Measurements from ENCODE around the gene SLC35F1.
"Not testable (repeated sequence)": the region's sequence is repeated elsewhere in the genome, so short reads cannot be mapped to it uniquely, and the experiment has no call there.

Gene SLC35F1

GRCh38 chr6:117958536-117958935, 51.5 kb downstream of the SLC35F1 start:
- Histone ChIP-seq H3K79me2 (no peaks in the 10 kb centered on the region), H3K9ac (no peak overlapping the region), H2AFZ (no peak overlapping the region), H3K27ac (no peak overlapping the region), H3K27me3 (ENCODE audit: control insufficient read depth, insufficient read depth, low read length) (no peaks in the 10 kb centered on the region), H3K4me3 (ENCODE audit: low read depth, low read length) (no peak overlapping the region), H3K4me1 (no peaks in the 10 kb centered on the region), H3K36me3 (ENCODE audit: control insufficient read depth, insufficient read depth, low read length) (no peaks in the 10 kb centered on the region), H3K9me3 (ENCODE audit: control insufficient read depth, low read length) (no peaks in the 10 kb centered on the region), H3K4me2 (ENCODE audit: low read length) (no peak overlapping the region)
- no peak for TF ChIP-seq CTCF (IDR thresholded peaks at IDR 0.05)

DNA sequence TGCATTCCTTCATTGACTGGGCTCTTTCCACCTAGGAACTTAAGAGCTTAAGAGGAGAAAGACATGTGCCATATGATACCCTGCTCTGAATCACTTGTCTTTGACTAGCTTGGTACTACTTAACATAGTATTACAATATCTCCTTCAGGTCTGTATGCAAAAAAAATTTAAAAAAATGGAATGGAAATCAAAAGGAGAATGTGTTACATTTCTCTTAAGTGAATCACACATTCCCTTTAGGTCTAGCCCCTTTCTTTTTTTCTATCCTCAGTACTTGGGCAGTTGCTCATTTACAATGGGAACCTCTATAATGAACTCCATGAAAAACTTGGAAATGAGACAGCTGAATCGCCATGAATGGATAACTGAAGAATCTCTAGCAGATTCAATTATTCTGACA, 53.8 kb downstream of the SLC35F1 start:
- Histone ChIP-seq H3K27ac (no peak overlapping the region), H3K79me2 (no peaks in the 10 kb centered on the region), H3K27me3 (ENCODE audit: control insufficient read depth, insufficient read depth, low read length) (no peaks in the 10 kb centered on the region), H3K36me3 (ENCODE audit: control insufficient read depth, insufficient read depth, low read length) (no peaks in the 10 kb centered on the region), H3K9ac (no peak overlapping the region), H3K9me3 (ENCODE audit: control insufficient read depth, low read length) (no peaks in the 10 kb centered on the region), H2AFZ (no peak overlapping the region), H3K4me2 (ENCODE audit: low read length) (no peak overlapping the region), H3K4me1 (no peaks in the 10 kb centered on the region), H3K4me3 (ENCODE audit: low read depth, low read length) (no peak overlapping the region)
- no peak for TF ChIP-seq CTCF (IDR thresholded peaks at IDR 0.05)

DNA sequence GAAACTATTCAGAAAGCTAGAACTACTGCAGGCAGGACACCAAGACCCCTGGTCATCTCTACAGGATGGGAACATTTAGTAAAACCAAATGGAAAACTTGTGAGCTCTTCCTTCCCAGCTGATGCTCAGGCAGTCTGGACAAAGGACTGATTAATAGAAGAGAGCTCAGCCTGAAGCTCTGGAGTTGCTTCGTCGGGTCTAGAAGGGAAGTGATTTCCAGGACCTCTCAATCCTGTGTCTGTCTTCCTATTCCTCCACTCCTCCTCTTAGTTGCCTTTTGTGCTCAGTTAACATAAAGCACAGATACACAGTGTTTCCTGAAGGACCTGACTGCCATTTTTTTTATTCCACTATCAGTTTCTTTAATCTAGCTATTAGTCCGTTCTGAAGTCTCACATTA, 54.2 kb downstream of the SLC35F1 start:
- no peaks in the 10 kb centered on the region for H3K36me3 ChIP-seq (ENCODE audit: control insufficient read depth, insufficient read depth, low read length)
- no peaks in the 10 kb centered on the region for H3K4me1 ChIP-seq
- no peak overlapping the region for H3K4me2 ChIP-seq (ENCODE audit: low read length)
- no peak overlapping the region for H3K9ac ChIP-seq
- H2AFZ ChIP-seq: no peak overlapping the region
- no peaks in the 10 kb centered on the region for H3K27me3 ChIP-seq (ENCODE audit: control insufficient read depth, insufficient read depth, low read length)
- no peak for TF ChIP-seq CTCF (IDR thresholded peaks at IDR 0.05)
- no peaks in the 10 kb centered on the region for H3K79me2 ChIP-seq
- no peak overlapping the region for H3K4me3 ChIP-seq (ENCODE audit: low read depth, low read length)
- H3K27ac ChIP-seq: no peak overlapping the region
- no peaks in the 10 kb centered on the region for H3K9me3 ChIP-seq (ENCODE audit: control insufficient read depth, low read length)

DNA sequence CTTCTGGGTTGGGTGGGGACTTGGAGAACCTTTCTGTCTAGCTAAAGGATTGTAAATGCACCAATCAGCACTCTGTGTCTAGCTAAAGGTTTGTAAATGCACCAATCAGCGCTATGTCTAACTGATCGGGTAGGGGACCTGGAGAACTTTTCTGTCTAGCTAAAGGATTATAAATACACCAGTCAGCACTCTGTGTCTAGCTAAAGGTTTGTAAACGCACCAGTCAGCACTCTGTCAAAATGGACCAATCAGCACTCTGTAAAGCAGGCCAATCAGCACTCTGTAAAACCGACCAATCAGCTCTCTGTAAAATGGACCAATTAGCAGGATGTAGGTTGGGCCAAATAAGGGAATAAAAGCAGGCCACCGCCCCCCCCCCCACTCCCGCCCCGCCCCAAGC, 58.7 kb downstream of the SLC35F1 start:
- H3K9ac ChIP-seq; H3K4me3 ChIP-seq (ENCODE audit: low read depth, low read length); H3K79me2 ChIP-seq; H3K9me3 ChIP-seq (ENCODE audit: control insufficient read depth, low read length); H3K36me3 ChIP-seq (ENCODE audit: control insufficient read depth, insufficient read depth, low read length); H3K27ac ChIP-seq; H2AFZ ChIP-seq; H3K27me3 ChIP-seq (ENCODE audit: control insufficient read depth, insufficient read depth, low read length); H3K4me2 ChIP-seq (ENCODE audit: low read length); H3K4me1 ChIP-seq: not testable (repeated sequence)

DNA sequence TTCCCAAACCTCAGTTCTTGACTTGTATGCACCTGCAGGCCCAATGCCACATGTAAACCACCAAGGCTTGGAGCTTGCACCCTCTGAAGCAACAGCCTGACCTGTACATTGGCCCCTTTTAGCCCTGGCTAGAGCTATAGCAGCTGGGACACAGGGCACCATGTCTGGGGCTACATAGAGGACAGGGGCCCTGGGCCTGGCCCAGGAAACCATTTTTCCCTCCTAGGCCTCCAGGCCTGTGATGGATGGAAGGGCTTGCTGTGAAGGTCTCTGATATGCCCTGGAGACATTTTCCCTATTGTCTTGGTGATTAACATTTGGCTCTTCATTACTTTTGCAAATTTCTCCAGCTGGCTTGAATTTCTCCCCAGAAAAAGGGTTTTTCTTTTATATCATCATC, 64.6 kb downstream of the SLC35F1 start:
- Histone ChIP-seq H3K27ac (no peak overlapping the region), H3K79me2 (no peaks in the 10 kb centered on the region), H3K9me3 (ENCODE audit: control insufficient read depth, low read length) (no peaks in the 10 kb centered on the region), H3K9ac (no peak overlapping the region), H2AFZ (no peak overlapping the region), H3K4me3 (ENCODE audit: low read depth, low read length) (no peak overlapping the region), H3K36me3 (ENCODE audit: control insufficient read depth, insufficient read depth, low read length) (no peaks in the 10 kb centered on the region), H3K4me2 (ENCODE audit: low read length) (no peak overlapping the region), H3K27me3 (ENCODE audit: control insufficient read depth, insufficient read depth, low read length) (no peaks in the 10 kb centered on the region), H3K4me1 (no peaks in the 10 kb centered on the region)
- TF ChIP-seq CTCF (IDR thresholded peaks at IDR 0.05): no peak
